Limb (tissue), 2 donors: ENCODE measurements around the gene SIX1.
A peak's percentile ranks its signal among the peaks of the same experiment; 100 is the strongest.

ENCODE experiments used
- DNase-seq, 2 donors: peaks; one replicate each; pipeline ENCODE4 v3.0.0-alpha.2; 2016; ENCODE audit errors: extremely low spot score in 2 of 2

SIX1 gene

GRCh38 chr14:60655898-60656685, 6.8 kb upstream of the SIX1 start:
- peak in 1 of 2 donors; percentile 56 for DNase-seq

DNA sequence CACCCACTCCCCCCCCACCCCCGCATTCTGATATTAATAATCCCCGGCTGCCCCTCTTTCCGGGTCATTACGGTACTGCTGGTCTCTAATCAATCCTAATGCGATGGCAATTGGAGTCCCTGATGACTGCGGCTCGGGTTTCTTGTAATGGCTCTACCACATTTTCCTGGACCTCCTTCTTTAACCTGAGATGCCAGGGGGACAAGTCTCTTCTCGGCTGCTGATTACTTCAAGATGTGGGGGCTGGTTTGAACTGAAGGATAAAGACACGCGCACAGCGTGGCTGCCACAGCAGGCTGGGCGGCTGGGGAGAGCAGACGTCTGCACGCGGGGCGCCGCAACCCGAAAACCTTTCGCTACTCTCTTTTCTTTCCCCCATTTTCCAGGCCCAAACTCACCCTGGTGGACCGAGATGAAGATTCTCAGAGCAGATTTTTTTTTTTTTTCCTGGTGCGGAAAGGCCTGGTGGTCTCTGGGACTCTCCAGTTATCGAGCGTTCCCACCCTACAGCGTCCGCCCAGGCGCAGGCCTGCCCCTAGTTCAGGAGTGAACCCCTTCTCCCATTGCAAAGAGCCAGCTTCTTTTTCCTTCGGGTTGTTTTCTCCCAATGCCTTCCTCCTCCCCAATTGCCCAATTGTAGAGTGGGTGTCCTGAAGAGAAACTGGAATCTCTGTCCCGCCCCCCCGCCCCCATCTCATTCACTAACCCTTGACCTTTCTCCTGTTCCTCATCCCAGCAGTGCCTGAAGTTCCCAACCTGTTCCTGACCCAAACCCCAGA, 6.0 kb upstream of the SIX1 start:
- peak; percentile 62 to 69 for DNase-seq

- DNase-seq: peak in 1 of 2 donors; percentile 30
Measured at GRCh38 chr14:60654334-60654821, 5.1 kb upstream of the SIX1 start.

GRCh38 chr14:60653701-60654161, 4.5 kb upstream of the SIX1 start:
- DNase-seq: peak in 1 of 2 donors; percentile 40

GRCh38 chr14:60652674-60653651, 3.7 kb upstream of the SIX1 start:
- peak in 1 of 2 donors; percentile 73 for DNase-seq

GRCh38 chr14:60651796-60652673, 2.8 kb upstream of the SIX1 start:
- peak in 1 of 2 donors; percentile 67 for DNase-seq

DNA sequence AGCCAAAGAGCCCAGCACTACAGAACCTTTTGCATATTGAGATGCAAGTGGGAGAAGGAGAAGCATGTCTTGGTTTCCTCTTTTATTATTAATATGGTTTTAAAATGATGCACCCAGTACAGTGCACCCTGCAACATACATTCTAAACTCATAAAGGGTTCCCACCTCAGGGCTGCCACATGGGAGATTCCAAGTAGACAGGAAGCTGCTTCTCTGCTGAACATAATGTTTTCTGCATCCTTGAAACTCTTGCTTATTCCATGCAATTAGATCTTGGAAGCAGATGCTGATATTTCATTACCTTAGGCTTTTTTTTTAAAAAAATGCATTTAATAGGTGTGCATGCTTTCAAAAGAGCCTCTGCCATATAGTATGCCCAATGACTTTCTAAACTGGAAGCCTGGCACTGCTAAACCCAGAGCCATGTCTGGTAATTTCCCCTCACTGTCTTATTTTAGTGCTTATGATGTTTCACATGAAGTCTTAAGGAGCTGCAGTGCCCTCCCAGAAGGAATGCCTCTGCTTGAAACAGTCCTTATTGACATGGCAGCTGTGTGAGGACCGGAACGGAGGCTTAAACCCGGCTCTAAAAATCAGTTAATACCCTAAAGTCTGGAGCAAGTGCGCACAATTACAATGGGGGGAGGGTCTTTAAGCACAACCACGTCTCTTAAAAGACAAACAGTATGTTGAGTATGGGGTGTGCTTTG, 2.0 kb upstream of the SIX1 start:
- peak in 1 of 2 donors; percentile 45 for DNase-seq

GRCh38 chr14:60650373-60650961, 1.2 kb upstream of the SIX1 start:
- peak in 1 of 2 donors; percentile 47 for DNase-seq

DNA sequence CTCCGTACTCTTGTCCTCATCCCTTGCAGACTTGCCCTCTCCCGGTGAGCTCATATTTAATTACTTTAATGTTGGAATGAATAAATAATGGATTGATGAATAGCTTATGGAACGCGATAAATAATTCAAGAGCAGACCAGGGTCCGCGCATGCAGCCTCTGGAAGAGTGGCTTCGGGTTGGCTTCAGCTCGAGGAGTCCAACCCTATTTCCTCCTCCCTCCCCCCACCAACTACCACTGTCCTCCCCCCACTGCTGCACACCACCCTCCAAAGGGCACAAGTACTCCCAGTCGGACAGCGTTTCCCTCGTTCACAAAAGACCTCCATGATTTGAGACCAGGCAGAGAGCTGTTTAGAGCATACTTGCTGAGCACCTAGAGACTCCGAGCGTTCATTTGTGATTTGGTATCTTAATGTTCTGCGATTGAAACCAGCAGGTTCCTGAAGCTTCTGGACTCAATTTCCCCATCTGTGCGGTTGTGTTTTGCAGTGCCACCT, 647 bp upstream of the SIX1 start:
- DNase-seq: peak in 1 of 2 donors; percentile 64

- peak in 1 of 2 donors; percentile 57 for DNase-seq
Measured at GRCh38 chr14:60648249-60648933, 886 bp downstream of the SIX1 start.

DNA sequence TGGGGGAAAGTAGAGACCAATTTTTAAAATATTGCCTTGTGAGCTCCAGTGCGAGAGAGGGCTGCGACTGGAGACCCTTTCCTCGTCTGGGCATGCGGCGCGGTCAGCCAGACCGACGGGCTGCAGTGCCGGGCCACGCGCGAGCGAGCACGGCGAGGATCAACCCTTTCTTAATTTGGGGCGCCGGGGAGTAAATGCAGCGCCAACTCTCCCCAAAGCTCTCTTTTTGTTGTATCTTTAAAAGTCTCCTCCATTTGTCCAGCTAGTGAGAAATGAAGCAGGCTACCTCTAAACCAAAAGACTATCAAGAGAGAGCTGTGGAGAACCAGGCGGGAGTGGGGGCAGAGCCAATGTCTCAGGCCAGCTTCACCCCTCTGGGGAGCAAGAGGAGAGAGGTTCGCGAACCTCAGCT, 1.4 kb downstream of the SIX1 start:
- DNase-seq: peak in 1 of 2 donors; percentile 40

DNA sequence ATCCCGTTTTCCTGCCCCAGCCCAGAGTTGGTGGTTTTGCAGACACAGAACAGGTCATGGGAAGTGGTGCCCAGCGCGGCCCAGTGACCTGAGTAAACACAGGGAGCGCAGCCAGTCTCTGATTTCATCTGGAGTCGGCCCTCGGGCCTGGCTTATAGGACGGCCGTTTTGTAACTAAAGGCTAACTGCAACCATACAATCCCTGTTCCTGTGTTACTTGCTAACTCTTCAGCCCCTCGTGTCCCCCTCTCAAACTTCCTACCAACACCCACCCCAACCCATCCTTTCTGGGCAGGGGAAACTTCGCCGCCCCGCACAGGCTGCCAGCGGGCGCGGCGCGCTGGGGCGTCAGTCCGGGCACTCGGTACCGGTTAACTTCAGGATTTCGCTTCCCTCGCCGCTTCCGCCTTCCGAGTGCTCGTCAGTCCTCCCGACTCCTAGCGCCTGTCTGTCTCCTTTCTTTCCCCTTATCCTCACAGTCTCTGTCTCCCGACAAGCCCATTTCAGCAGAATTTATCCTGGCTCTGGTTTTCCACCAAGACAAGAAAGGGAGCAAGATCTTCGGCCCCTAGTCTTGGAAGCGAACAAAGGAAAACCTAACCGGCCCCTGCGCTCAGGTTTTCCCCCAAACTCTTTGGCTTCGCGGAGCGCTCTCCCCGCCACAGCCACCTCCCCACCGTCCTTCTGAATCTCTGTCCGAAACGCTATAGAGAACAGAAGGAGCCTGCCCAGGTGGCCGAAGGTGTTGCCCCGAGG, 2.0 kb downstream of the SIX1 start:
- peak in 1 of 2 donors; percentile 64 for DNase-seq

DNA sequence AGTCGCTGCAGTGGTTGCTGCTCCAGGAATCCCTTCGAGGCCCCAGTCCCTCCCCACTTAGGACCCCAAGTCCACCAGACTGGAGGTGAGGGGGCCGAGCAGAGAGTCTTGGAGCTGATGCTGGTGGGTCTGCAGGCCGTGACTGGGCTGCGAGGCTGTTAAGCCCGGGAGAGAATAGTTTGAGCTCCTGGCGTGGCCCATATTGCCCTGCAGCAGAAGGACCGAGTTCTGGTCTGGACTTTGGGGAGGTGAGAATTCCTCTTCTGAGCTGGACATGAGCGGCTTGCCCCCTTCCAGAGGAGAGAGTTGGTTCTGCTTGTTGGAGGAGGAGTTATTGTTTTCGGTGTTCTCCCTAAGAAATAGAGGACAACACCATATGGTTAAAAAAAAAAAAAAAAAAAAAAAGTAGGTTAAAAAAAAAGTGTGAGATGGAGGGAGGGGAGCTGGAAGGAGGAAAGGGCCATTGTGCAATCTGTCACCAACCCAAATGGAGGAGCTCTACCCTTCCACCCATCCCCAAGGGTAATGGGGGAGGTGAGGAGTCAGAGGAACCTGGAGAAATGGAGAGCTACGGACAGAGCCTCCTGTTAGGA, 3.0 kb downstream of the SIX1 start:
- DNase-seq: peak in 1 of 2 donors; percentile 63

GRCh38 chr14:60645126-60645741, 4.0 kb downstream of the SIX1 start:
- DNase-seq: no peak

DNA sequence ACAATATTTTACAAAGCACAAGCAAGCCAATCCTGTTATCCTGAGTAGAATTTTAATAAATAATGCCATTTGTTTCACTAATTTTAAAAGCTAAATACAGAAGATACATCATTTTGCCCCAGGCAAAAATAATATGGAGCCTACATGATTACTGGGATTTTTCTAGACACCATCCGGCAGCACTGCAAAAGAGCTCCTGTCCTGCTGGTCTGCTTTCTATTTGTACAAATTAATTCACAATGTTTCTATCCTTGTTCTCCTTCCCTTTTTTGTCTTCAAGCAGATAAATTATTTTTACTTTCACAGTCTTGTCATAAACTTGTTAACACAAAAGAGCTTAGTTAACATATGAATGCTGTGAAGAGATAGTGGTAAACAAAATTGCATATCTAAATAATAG, 4.6 kb downstream of the SIX1 start:
- DNase-seq: no peak

- peak in 1 of 2 donors; percentile 52 for DNase-seq
Measured at GRCh38 chr14:60643463-60644314, 5.6 kb downstream of the SIX1 start.
